HUES48 (cell line): ENCODE results near the gene SAE1.
A peak's percentile ranks its signal among the peaks of the same experiment; 100 is the strongest.
"Not testable (repeated sequence)": the region's sequence is repeated elsewhere in the genome, so short reads cannot be mapped to it uniquely, and the experiment has no call there.

Source experiments
- H3K27ac ChIP-seq: one replicate; pipeline ENCODE4 v1.7.0; 2013; ENCODE audit warnings: low read depth, low read length, inconsistent platforms
- H3K27me3 ChIP-seq: 2 replicates; pipeline ENCODE4 v1.6.1; 2013; ENCODE audit warnings: mild to moderate bottlenecking, low read length; ENCODE audit not compliant: control insufficient read depth, insufficient read depth
- H3K36me3 ChIP-seq: 2 replicates; pipeline ENCODE4 v1.6.1; 2013; ENCODE audit warnings: low read length; ENCODE audit not compliant: control insufficient read depth, insufficient read depth
- H3K4me1 ChIP-seq: 2 replicates; pipeline ENCODE4 v1.6.1; 2013; ENCODE audit warnings: mild to moderate bottlenecking, low read length; ENCODE audit not compliant: control insufficient read depth, insufficient read depth
- H3K4me3 ChIP-seq: 2 replicates; pipeline ENCODE4 v1.5.1; 2013; ENCODE audit warnings: mild to moderate bottlenecking, low read depth, low read length
- H3K9ac ChIP-seq: 2 replicates; pipeline ENCODE4 v1.6.1; 2013; ENCODE audit warnings: mild to moderate bottlenecking, low read depth, low read length, moderate library complexity
- H3K9me3 ChIP-seq: 2 replicates; pipeline ENCODE4 v1.6.1; 2013; ENCODE audit warnings: low read length; ENCODE audit not compliant: control insufficient read depth, insufficient read depth

SAE1 gene

DNA sequence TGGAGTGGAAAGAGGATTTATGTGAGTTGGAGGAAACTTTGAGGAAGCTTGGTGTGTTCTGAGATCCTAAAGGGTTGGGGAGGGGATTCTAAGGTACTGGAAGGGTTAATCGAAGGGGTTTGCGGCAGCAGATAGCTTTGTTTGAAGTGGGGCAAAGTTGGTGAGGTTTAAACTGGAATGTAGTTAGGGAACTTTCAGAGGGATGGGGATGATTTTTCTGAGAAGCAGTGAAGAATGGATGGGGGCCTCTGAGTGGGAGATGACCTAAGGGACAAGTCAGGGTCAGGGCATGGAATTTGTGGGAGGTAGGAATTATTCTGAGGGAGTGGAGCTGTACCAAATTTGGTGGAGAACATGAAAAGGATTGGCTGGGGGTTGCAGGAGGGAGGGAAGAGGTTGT lies 3.9 kb downstream of the SAE1 start:
- no peaks in the 10 kb centered on the region for H3K9me3 ChIP-seq
- no peak overlapping the region for H3K27ac ChIP-seq
- H3K36me3 ChIP-seq, result peaks cover 47% of the 10 kb centered on the region
- H3K9ac ChIP-seq, result no peak overlapping the region
- peaks cover 19% of the 10 kb centered on the region for H3K4me1 ChIP-seq
- peak overlapping the region; percentile 23 for H3K4me3 ChIP-seq
- no peaks in the 10 kb centered on the region for H3K27me3 ChIP-seq

DNA sequence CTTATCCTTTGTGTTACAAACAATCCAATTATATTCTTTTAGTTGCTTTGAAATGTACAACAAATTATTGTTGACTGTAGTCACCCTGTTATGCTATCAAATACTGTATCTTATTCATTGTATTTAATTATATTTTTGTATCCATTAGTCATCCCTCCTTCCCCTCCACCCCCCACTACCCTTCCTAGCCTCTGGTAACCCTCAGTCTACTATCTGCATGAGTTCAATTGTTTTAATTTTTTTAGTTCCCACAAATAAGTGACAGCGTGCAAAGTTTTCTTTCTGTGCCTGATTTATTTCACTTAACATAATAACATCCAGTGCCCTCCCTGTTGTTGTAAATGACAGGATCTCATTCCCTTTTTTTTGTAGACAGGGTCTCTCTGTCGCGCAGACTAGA lies 4.5 kb downstream of the SAE1 start:
- H3K27ac ChIP-seq, result no peak overlapping the region
- H3K27me3 ChIP-seq, result no peaks in the 10 kb centered on the region
- no peak overlapping the region for H3K9ac ChIP-seq
- peaks cover 19% of the 10 kb centered on the region for H3K4me1 ChIP-seq
- peaks cover 47% of the 10 kb centered on the region for H3K36me3 ChIP-seq
- no peak overlapping the region for H3K4me3 ChIP-seq
- no peaks in the 10 kb centered on the region for H3K9me3 ChIP-seq

DNA sequence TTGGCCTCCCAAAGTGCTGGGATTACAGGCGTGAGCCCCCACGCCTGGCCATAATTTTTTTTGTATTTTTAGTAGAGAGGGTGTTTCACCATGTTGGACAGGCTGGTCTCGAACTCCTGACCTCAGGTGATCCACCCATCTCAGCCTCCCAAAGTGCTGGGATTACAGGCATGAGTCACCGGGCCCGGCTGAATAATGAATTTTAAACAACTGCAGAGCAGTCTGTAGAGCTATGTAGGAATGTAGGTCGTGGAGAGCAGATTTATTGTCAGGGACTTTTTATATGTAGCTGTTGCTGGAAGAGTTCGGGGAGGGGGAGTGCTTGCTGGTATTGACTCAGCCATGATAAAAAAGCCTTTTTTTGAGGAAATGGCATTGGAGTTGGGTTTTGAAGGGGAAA lies 10.6 kb downstream of the SAE1 start:
- not testable (repeated sequence) for H3K4me1 ChIP-seq, H3K4me3 ChIP-seq, H3K9ac ChIP-seq, H3K27ac ChIP-seq, H3K9me3 ChIP-seq, H3K27me3 ChIP-seq
- peaks cover 65% of the 10 kb centered on the region for H3K36me3 ChIP-seq

DNA sequence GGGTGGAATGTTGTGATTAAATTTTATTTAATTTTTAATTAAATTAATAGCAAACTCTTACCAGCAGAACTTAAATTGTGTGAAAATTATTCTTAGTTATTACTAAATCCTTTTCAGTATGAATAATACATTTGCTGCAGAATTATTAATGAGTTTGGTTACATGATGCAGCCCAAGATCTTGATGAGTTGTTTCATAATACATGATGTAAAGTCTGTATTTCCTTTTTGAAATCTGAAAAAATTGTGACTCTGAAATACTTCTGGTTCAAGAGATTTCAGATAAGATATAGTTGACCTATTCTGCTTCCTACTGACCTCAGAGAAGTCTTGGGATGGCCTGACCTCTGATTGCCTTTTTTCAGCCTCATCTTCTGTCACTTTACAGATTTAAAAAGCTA lies 11.1 kb downstream of the SAE1 start:
- H3K9ac ChIP-seq, result no peak overlapping the region
- H3K27ac ChIP-seq, result peak overlapping the region; percentile 28
- H3K4me3 ChIP-seq, result no peak overlapping the region
- no peaks in the 10 kb centered on the region for H3K9me3 ChIP-seq
- H3K27me3 ChIP-seq, result no peaks in the 10 kb centered on the region
- H3K4me1 ChIP-seq, result no peaks in the 10 kb centered on the region
- peaks cover 68% of the 10 kb centered on the region for H3K36me3 ChIP-seq

DNA sequence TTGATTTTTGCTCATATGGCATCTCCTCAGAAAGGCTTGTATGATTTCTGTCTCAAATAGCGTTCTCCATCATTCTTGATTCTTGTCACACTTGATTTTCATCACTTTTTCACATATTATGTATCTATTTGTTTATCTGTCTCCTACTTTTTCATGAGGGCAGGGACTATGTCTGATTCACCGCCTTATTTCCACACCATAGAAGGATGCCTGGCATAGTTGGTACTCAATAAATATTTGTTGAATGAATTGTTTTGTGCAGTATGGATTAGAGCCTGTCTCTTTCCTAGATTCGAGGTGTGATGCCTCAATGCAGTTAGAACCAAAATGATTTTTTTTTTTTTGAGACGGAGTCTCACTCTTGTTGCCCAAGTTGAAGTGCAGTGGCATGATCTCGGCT lies 12.1 kb downstream of the SAE1 start:
- no peak overlapping the region for H3K27ac ChIP-seq
- H3K9ac ChIP-seq, result no peak overlapping the region
- peaks cover 68% of the 10 kb centered on the region for H3K36me3 ChIP-seq
- no peaks in the 10 kb centered on the region for H3K9me3 ChIP-seq
- no peak overlapping the region for H3K4me3 ChIP-seq
- no peaks in the 10 kb centered on the region for H3K27me3 ChIP-seq
- H3K4me1 ChIP-seq, result no peaks in the 10 kb centered on the region

DNA sequence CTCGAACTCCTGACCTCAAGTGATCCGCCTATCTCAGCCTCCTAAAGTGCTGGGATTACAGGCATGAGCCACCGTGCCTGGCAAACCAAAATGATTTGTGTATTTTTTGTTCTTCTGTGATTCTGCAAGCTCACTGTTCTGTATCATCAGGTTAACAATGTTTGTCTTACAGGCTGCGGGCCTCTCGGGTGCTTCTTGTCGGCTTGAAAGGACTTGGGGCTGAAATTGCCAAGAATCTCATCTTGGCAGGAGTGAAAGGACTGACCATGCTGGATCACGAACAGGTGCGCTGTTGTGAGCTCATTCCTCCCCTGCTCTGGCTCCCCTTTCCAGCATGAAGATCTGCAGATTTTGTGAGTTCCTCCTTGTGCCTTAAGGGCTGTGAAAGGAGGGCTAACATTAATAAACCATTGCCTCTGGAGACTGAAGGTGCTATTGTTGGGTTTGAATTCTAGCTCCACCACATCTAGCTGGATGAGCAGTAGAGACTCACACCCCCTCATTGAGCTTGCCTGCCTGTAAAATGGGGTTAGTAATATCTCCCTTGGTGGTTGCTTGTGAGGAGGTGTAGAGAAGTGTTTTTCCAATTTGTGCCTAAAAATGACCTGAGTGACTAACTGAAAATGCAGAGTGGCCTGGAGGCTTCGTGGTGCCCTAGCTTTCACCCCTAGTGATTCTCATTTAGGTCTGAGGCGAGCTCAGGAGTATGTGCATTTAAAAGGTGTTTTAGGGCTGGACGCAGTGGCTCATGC lies 12.9 kb downstream of the SAE1 start:
- H3K27me3 ChIP-seq, result no peaks in the 10 kb centered on the region
- no peak overlapping the region for H3K9ac ChIP-seq
- peaks cover 70% of the 10 kb centered on the region for H3K36me3 ChIP-seq
- H3K4me3 ChIP-seq, result no peak overlapping the region
- H3K9me3 ChIP-seq, result no peaks in the 10 kb centered on the region
- no peak overlapping the region for H3K27ac ChIP-seq
- H3K4me1 ChIP-seq, result no peaks in the 10 kb centered on the region

DNA sequence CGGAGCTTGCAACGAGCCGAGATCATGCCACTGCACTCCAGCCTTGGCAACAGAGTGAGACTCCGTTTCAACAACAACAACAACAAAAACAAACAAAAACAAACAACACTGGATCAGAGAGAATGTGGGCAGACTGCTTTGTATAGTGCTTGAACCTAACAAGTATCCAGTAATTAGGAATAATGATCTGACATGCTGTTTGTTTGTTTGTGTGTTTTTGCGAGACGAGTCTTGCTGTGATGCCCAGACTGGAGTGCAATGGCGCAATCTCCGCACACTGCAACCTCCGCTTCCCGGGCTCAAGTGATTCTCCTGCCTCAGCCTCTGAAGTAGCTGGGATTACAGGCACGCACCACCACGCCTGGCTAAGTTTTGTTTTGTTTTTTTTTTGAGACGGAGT lies 14.0 kb downstream of the SAE1 start:
- Histone ChIP-seq H3K4me1 (no peaks in the 10 kb centered on the region), H3K36me3 (peaks cover 78% of the 10 kb centered on the region)

DNA sequence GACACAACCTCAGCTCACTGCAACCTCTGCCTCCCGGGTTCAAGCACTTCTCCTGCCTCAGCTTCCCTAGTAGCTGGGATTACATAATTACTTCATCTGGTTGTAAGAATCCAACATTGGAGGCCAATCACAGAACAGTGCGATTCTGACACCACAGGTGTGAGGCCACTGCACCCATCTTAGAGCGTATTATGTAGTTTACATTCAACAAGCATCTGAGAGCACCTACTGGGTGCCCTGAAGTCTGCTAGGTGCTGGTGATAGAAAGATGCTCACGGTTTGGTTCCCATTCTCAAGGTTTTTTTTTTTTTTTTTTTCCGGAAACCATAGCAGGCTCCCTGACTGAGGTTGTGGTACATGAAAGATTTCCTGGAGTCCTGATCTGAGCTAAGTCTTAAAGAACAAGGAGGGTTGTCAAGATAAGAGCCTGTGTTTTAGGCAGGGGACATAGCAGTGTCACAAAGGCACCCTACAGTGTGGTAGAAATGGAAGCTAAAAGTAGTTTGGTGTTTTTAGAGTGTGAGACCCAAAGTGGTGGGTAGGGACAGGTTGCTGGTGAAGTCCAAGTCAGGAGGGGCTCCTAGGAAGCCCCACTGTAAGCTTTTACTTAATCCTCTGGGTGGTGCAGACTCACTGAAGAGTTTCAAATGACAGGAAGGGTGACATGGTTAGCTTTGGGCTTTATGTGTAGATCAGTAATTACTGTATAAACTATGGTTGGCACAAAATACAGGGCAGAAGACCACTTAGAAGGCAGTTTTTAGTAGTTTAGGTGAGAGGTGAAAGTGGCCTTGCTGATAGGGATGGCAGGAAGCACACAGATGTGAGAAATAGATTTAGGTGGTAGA lies 15.2 kb downstream of the SAE1 start:
- H3K36me3 ChIP-seq, result peaks cover 85% of the 10 kb centered on the region
- no peak overlapping the region for H3K4me3 ChIP-seq
- H3K4me1 ChIP-seq, result no peaks in the 10 kb centered on the region
- no peak overlapping the region for H3K9ac ChIP-seq
- H3K9me3 ChIP-seq, result no peaks in the 10 kb centered on the region
- H3K27me3 ChIP-seq, result no peaks in the 10 kb centered on the region
- no peak overlapping the region for H3K27ac ChIP-seq

More for the DNA sequence above, 14.0 kb downstream of the SAE1 start:
- no peak overlapping the region for H3K4me3 ChIP-seq
- H3K27me3 ChIP-seq, result no peaks in the 10 kb centered on the region
- no peak overlapping the region for H3K27ac ChIP-seq
- no peaks in the 10 kb centered on the region for H3K9me3 ChIP-seq
- no peak overlapping the region for H3K9ac ChIP-seq

DNA sequence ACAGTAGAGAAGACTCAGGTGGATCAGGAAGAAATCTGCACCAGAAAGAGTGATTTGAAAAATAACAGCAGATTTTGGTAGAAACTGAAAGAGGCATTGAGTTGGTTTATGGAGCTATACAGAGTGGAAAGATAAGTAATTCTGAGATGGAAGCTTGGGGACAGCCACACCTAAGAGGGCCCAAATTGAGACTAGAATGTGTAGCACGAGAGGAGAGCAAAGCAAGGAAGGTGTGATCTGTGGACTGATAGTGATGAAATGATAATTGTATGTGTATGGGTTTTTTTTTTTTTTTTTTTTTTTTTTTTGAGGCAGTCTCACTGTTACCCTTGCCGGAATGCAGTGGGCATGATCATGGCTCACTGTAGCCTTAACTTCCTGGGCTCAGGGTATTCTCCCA lies 16.3 kb downstream of the SAE1 start:
- no peak overlapping the region for H3K4me3 ChIP-seq
- no peak overlapping the region for H3K9ac ChIP-seq
- peaks cover 5% of the 10 kb centered on the region for H3K4me1 ChIP-seq
- no peak overlapping the region for H3K27ac ChIP-seq
- H3K36me3 ChIP-seq, result peaks cover 90% of the 10 kb centered on the region
- no peaks in the 10 kb centered on the region for H3K9me3 ChIP-seq
- no peaks in the 10 kb centered on the region for H3K27me3 ChIP-seq

DNA sequence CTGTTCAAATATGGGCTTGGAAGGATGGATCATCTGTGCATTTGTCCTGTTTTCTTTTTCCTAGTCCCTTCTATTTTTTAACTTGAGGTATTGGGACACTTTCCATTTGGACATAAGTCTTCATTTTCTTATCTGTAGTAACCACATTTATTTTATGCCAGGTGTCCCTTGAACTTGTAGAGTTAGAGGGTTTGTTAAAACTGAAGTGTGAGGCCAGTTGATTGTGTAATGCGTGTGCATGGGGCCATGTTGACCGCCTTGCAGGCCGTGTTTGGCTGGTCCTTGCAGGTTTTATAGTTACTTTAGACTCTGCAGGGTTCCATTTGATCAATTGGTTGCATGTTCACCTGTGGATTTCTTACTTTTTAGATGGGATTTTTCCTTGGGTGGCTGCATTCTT lies 21.0 kb downstream of the SAE1 start:
- Histone ChIP-seq H3K9ac (no peak overlapping the region), H3K9me3 (no peaks in the 10 kb centered on the region), H3K27ac (peak overlapping the region; percentile 59), H3K4me3 (no peak overlapping the region), H3K4me1 (peaks cover 12% of the 10 kb centered on the region), H3K27me3 (no peaks in the 10 kb centered on the region), H3K36me3 (peaks cover 91% of the 10 kb centered on the region)

DNA sequence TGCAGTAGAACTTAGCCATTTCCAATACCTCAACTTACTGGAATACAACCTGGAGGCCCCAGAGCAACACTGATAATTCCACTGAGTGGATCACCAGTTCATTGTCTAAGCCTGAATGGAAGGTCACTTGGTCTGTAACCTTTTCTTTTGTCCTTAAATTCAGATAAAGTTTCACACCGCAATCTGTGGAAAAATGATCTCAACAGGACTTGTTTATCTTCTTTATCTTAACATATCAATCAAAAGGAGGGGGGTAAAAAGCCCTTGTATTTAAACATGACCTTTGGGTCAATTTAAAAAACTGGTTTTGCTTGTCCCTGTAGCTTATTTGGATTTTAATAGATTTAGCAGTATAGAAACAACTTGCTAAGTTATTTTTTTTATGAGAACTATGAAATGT lies 21.6 kb downstream of the SAE1 start:
- H3K27me3 ChIP-seq, result no peaks in the 10 kb centered on the region
- peak overlapping the region; percentile 59 for H3K27ac ChIP-seq
- H3K4me3 ChIP-seq, result no peak overlapping the region
- H3K4me1 ChIP-seq, result peaks cover 18% of the 10 kb centered on the region
- no peak overlapping the region for H3K9ac ChIP-seq
- H3K36me3 ChIP-seq, result peaks cover 89% of the 10 kb centered on the region
- H3K9me3 ChIP-seq, result no peaks in the 10 kb centered on the region
